ENCODE measurements around the gene TUBB3.
"Not testable (repeated sequence)": the region's sequence is repeated elsewhere in the genome, so short reads cannot be mapped to it uniquely, and the experiment has no call there.

TUBB3 gene

GRCh38 chr16:89922884-89923639 is at the start of gene TUBB3:
TSS of gene TUBB3 (plus strand) at chr16:89923342. CDS start at chr16:89923402, 60 bp downstream.
- Histone ChIP-seq H3K9me3 (ENCODE audit: control insufficient read depth, insufficient read depth, low read length) (no peaks in the 10 kb centered on the region), H3K36me3 (ENCODE audit: control insufficient read depth, insufficient read depth, low read length) (peaks cover 3% of the 10 kb centered on the region), H3K4me1 (ENCODE audit: control insufficient read depth, insufficient read depth, low read length) (peaks cover 7% of the 10 kb centered on the region), H3K4me3 (ENCODE audit: low read depth, low read length) (peak within 1 kb of the TSS; percentile 79), H3K9ac (ENCODE audit: low read depth, low read length) (peak within 1 kb of the TSS; percentile 54), H3K27me3 (ENCODE audit: control insufficient read depth, insufficient read depth, low read length) (peaks cover 10% of the 10 kb centered on the region)

GRCh38 chr16:89873972-89874689 is 49.0 kb upstream of the TUBB3 start:
- H3K27me3 ChIP-seq (ENCODE audit: control insufficient read depth, insufficient read depth, low read length): no peaks in the 10 kb centered on the region
- peak overlapping the region; percentile 88 for H3K4me3 ChIP-seq (ENCODE audit: low read depth, low read length)
- no peaks in the 10 kb centered on the region for H3K9me3 ChIP-seq (ENCODE audit: control insufficient read depth, insufficient read depth, low read length)
- H3K4me1 ChIP-seq (ENCODE audit: control insufficient read depth, insufficient read depth, low read length): no peaks in the 10 kb centered on the region
- H3K9ac ChIP-seq (ENCODE audit: low read depth, low read length): peak overlapping the region; percentile 41
- H3K36me3 ChIP-seq (ENCODE audit: control insufficient read depth, insufficient read depth, low read length): peaks cover 8% of the 10 kb centered on the region

DNA sequence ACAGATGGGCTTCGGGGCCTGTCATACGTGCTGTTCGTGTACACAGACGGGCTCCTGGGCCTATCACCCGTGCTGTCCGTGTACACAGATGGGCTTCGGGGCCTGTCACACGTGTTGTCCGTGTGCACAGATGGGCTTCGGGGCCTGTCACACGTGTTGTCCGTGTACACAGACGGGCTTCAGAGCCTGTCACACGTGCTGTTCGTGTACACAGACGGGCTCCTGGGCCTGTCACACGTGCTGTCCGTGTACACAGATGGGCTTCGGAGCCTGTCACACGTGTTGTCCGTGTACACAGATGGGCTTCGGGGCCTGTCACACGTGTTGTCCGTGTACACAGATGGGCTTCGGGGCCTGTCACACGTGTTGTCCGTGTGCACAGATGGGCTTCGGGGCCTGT is 44.0 kb upstream of the TUBB3 start:
- H3K9ac ChIP-seq (ENCODE audit: low read depth, low read length); H3K9me3 ChIP-seq (ENCODE audit: control insufficient read depth, insufficient read depth, low read length); H3K4me1 ChIP-seq (ENCODE audit: control insufficient read depth, insufficient read depth, low read length); H3K4me3 ChIP-seq (ENCODE audit: low read depth, low read length); H3K27me3 ChIP-seq (ENCODE audit: control insufficient read depth, insufficient read depth, low read length): not testable (repeated sequence)
- H3K36me3 ChIP-seq (ENCODE audit: control insufficient read depth, insufficient read depth, low read length): peaks cover 30% of the 10 kb centered on the region

DNA sequence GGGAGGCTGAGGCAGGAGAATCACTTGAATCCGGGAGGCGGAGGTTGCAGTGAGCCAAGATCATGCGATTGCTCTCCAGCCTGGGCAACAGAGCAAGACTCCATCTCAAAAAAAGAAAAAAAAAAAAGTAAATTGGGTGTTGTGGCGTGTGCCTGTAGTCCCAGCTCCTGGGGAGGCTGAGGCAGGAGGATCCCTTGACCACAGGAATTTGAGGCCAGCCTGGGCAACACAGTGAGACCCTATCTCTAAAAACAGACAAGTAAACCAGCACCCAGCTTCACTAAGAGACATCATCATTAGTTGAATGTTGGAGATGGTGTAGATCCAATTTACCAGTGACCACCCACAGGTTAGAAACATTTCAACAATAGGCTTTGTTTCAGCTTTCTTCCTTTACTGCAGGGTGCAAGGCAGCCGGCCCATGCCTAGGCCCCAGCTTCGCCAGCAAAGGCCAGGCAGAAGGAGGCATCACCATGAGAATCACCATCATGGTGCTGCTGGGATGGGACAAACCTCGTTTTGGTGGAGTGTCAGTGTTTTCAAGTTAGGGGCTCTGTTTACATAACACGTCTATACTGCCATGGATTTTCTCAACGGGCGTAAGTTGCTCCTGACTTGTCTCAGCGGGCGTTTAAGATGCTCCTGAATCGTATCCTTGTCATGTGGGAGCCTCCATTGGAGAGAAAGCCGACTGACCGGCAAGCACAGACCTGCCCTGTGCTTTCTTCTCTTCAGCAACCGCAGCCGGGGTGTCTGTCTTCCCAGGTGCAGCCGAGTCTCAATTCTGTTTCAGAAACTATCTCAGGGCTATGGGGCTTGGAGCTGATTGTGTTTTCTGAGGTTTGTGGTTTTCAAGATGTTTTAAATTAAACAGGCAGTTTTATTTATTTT is 42.4 kb upstream of the TUBB3 start:
- Histone ChIP-seq H3K9ac (ENCODE audit: low read depth, low read length) (no peak overlapping the region), H3K27me3 (ENCODE audit: control insufficient read depth, insufficient read depth, low read length) (no peaks in the 10 kb centered on the region), H3K4me3 (ENCODE audit: low read depth, low read length) (no peak overlapping the region), H3K9me3 (ENCODE audit: control insufficient read depth, insufficient read depth, low read length) (no peaks in the 10 kb centered on the region), H3K36me3 (ENCODE audit: control insufficient read depth, insufficient read depth, low read length) (peaks cover 37% of the 10 kb centered on the region), H3K4me1 (ENCODE audit: control insufficient read depth, insufficient read depth, low read length) (no peaks in the 10 kb centered on the region)

- no peaks in the 10 kb centered on the region for H3K27me3 ChIP-seq (ENCODE audit: control insufficient read depth, insufficient read depth, low read length)
- no peak overlapping the region for H3K4me3 ChIP-seq (ENCODE audit: low read depth, low read length)
- H3K9ac ChIP-seq (ENCODE audit: low read depth, low read length): no peak overlapping the region
- H3K9me3 ChIP-seq (ENCODE audit: control insufficient read depth, insufficient read depth, low read length): no peaks in the 10 kb centered on the region
- H3K36me3 ChIP-seq (ENCODE audit: control insufficient read depth, insufficient read depth, low read length): peaks cover 38% of the 10 kb centered on the region
- H3K4me1 ChIP-seq (ENCODE audit: control insufficient read depth, insufficient read depth, low read length): no peaks in the 10 kb centered on the region
These were observed 41.8 kb upstream of the TUBB3 start for GRCh38 chr16:89881368-89881730.

DNA sequence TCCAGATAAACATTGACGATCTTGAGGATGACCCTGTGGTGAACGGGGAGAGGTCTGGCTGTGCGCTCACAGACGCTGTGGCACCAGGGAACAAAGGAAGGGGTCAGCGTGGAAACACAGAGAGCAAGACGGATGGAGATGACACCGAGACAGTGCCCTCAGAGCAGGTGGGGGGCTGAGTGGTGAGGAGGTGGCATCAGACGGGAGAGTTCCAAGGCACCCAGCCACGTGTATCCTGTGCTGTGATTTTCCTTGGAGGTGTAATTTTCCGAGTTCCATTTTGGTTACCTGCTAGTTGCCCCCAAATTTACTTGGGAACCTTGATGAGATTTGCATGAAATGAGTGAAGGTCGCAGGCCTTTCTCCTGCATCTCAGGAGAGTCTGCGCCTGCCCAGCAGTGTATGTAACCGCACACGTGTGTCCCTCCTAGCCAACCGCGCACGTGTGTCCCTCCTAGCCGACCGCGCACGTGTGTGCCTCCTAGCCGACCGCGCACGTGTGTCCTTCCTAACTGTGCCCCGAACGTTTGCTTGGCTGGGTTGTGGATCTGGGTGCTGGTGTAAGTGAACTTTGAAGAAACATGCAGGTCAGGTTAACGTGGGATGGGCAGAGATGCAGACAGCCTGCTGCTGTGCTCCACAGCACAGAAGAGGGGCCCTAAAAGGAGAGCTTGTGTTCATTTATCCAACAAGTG is 39.6 kb upstream of the TUBB3 start:
- Histone ChIP-seq H3K4me1 (ENCODE audit: control insufficient read depth, insufficient read depth, low read length) (no peaks in the 10 kb centered on the region), H3K27me3 (ENCODE audit: control insufficient read depth, insufficient read depth, low read length) (no peaks in the 10 kb centered on the region), H3K9ac (ENCODE audit: low read depth, low read length) (no peak overlapping the region), H3K36me3 (ENCODE audit: control insufficient read depth, insufficient read depth, low read length) (peaks cover 46% of the 10 kb centered on the region), H3K9me3 (ENCODE audit: control insufficient read depth, insufficient read depth, low read length) (no peaks in the 10 kb centered on the region), H3K4me3 (ENCODE audit: low read depth, low read length) (no peak overlapping the region)

DNA sequence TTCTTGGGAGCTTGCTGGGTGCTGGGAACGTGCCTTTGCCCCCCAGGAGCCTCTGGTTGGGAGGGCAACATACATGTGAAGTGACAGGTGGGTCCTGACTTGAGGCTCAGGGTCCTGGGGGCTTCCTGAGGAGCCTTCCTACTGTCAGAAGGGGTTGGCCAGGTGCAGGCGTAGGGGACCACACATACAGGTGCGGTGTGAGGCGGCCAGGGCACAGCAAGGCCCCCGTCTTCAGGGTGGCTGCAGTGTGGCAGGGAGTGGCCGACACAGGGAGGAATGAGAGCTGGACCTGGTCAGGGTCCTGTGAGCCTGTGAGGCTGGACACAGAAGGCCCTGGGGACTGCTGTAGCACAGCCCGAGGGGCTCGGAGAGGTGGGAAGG is 39.1 kb upstream of the TUBB3 start:
- Histone ChIP-seq H3K9ac (ENCODE audit: low read depth, low read length) (no peak overlapping the region), H3K4me1 (ENCODE audit: control insufficient read depth, insufficient read depth, low read length) (no peaks in the 10 kb centered on the region), H3K27me3 (ENCODE audit: control insufficient read depth, insufficient read depth, low read length) (no peaks in the 10 kb centered on the region), H3K9me3 (ENCODE audit: control insufficient read depth, insufficient read depth, low read length) (no peaks in the 10 kb centered on the region), H3K4me3 (ENCODE audit: low read depth, low read length) (no peak overlapping the region), H3K36me3 (ENCODE audit: control insufficient read depth, insufficient read depth, low read length) (peaks cover 43% of the 10 kb centered on the region)

- Histone ChIP-seq H3K9me3 (ENCODE audit: control insufficient read depth, insufficient read depth, low read length) (no peaks in the 10 kb centered on the region), H3K9ac (ENCODE audit: low read depth, low read length) (no peak overlapping the region), H3K4me3 (ENCODE audit: low read depth, low read length) (no peak overlapping the region), H3K27me3 (ENCODE audit: control insufficient read depth, insufficient read depth, low read length) (no peaks in the 10 kb centered on the region), H3K36me3 (ENCODE audit: control insufficient read depth, insufficient read depth, low read length) (peaks cover 46% of the 10 kb centered on the region), H3K4me1 (ENCODE audit: control insufficient read depth, insufficient read depth, low read length) (no peaks in the 10 kb centered on the region)
These were observed 35.9 kb upstream of the TUBB3 start for GRCh38 chr16:89887243-89887642.

GRCh38 chr16:89890200-89890599 is 32.9 kb upstream of the TUBB3 start:
- Histone ChIP-seq H3K4me1 (ENCODE audit: control insufficient read depth, insufficient read depth, low read length) (no peaks in the 10 kb centered on the region), H3K9me3 (ENCODE audit: control insufficient read depth, insufficient read depth, low read length) (no peaks in the 10 kb centered on the region), H3K27me3 (ENCODE audit: control insufficient read depth, insufficient read depth, low read length) (no peaks in the 10 kb centered on the region), H3K4me3 (ENCODE audit: low read depth, low read length) (no peak overlapping the region), H3K36me3 (ENCODE audit: control insufficient read depth, insufficient read depth, low read length) (peaks cover 41% of the 10 kb centered on the region), H3K9ac (ENCODE audit: low read depth, low read length) (no peak overlapping the region)

- Histone ChIP-seq H3K9me3 (ENCODE audit: control insufficient read depth, insufficient read depth, low read length) (no peaks in the 10 kb centered on the region), H3K9ac (ENCODE audit: low read depth, low read length) (no peak overlapping the region), H3K4me1 (ENCODE audit: control insufficient read depth, insufficient read depth, low read length) (no peaks in the 10 kb centered on the region), H3K27me3 (ENCODE audit: control insufficient read depth, insufficient read depth, low read length) (no peaks in the 10 kb centered on the region), H3K4me3 (ENCODE audit: low read depth, low read length) (no peak overlapping the region), H3K36me3 (ENCODE audit: control insufficient read depth, insufficient read depth, low read length) (peaks cover 43% of the 10 kb centered on the region)
These were observed 32.1 kb upstream of the TUBB3 start for GRCh38 chr16:89890886-89891657.

Data from iPS-15b (cell line).